Measurements from ENCODE around the gene ZBTB18. TPM values are rescaled to one million over a fixed set of nuclear protein-coding genes. Genes with fewer than 3 reads are reported as not detected.

ZBTB18 gene
- total RNA-seq, 1 experiment from 2014 or later = 8.9 TPM

DNA sequence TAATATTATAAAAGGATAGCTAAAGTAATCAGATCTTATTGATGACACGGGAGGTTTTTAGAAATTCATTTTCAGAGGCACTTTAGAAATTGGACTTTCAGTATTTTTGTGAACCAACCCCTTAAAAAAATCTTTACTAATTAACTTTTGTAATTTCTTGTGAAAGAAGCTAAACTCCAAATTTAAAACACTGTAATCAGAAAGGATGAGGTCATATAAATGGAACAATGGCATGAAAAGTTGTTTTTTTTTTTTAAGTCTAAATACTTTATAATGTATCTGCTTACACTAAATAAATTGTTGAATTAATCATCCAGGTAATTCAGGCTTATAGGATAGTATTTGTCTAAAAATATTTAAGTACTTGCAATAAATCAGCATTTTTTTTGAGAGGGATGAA is 9.0 kb downstream of the ZBTB18 start:
- no peak for DNase-seq (ENCODE audit: extremely low read depth, low read depth)

DNA sequence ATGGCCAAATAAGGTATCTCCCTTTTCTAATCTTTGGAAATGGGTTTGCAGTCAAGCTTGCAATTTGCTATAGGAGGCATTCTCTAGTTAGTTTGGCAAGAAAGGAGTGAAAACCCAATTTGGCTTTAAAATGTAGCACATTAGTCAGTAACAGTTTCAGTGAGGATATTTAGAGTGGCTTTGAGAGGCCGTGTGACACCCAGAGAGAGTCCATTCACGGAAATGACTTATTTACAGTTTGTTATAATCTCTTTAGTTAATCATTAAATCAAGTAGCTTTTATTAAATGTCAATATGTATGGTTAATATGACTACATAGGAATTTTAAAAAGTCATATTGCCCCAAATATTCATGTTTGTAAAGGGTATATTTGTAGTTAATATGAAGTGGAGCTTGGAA is 9.6 kb downstream of the ZBTB18 start:
- no peak for DNase-seq (ENCODE audit: extremely low read depth, low read depth)

DNA sequence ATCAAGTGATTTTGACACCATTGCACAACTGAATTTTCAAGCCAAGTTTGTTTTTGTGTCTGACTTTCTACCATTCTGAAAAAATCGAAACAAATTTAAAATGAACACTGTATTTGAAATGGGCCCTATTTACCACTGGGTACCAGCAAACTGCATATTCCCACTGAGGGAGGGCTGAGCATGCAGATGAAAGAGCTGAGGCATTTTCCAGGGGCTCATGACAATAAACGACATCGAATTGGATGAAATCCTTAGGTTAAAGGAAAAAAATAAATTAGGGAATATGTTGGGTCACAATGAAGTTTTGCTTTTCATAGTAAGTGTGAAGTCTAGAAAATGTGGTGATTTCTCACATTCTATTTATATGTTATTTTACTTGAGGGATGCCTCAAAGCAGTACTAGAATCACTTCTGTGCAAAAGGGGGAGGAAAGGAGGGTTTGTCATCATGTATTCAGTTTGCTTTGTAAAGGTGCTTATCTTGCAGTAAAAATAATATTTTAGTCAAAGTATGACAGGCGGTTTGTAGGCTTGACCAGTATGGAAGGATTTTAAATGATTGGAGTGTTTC is 11.2 kb downstream of the ZBTB18 start:
- no peak for DNase-seq (ENCODE audit: extremely low read depth, low read depth)

DNA sequence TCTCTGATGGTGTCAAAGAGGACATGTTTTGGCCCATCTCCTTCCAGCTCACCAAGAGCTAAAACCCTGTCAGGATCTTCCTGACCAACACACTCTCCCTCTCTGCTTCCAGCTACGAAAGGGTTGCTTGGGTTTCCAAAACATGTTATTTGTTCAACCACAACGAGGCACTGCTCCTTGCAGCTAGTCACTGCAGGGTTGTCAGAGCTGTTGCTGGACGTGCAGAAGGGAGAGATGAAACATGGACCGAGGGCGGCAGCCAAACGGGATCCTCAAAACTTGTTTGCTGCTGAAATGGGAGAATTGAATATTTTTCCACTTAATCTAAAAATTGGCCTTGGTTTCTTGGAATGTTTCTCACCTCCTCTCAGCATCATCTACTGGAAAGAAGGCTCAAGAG is 12.4 kb downstream of the ZBTB18 start:
- no peak for DNase-seq (ENCODE audit: extremely low read depth, low read depth)

DNA sequence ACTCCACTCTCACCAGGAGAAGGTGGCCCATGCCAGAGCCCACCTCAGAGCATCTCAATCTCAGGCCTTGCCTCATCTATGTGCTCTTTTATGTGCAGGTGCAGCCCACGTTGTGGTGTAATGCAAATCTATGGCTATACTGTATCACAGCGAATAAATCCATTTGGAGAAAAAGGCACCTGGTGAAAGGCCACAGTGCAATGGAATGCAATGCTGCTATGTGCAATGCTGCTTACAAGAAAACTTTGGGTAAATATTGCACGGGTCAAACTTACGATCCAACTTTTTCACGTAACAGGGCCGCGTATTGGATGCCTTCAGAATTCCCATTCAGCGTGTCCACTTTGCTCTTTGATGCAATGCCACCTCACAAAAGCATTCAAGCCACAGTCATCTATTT is 13.5 kb downstream of the ZBTB18 start:
- DNase-seq (ENCODE audit: extremely low read depth, low read depth) = no peak

DNA sequence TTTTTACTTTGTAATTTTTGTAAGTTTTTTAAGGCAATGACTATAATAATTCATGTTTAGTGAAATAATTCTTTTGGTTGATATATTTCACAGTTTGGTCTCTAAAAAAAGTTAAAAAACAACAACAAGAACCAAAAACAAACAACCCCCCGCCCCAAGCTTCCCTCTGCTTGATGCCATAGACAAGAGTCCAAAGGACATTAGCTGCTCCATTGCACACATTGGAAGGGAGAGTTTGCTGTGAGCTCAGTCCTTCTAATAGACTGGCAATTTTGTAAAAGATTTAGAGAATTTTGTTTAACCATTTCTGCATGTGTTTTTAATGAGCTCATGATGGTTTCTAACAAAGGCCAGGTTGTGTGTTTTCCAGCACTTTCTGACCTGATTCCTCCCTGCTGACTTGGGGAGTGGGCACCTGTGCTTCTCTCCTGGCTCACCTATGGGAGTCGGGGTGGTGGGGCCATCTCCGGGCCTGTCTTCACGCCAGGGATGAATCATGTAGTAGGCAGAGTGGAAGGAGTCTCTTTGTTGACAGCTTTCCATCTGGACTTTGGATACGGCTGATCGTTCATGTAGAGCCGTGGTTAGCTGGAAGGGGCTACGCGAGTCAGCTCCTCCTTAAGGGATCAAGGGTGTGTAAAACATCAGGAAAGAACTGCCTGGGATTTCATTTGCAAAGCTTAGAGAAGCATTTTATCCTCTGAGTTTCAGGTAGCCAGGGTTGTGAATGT is 14.1 kb downstream of the ZBTB18 start:
- DNase-seq (ENCODE audit: extremely low read depth, low read depth) = no peak

DNA sequence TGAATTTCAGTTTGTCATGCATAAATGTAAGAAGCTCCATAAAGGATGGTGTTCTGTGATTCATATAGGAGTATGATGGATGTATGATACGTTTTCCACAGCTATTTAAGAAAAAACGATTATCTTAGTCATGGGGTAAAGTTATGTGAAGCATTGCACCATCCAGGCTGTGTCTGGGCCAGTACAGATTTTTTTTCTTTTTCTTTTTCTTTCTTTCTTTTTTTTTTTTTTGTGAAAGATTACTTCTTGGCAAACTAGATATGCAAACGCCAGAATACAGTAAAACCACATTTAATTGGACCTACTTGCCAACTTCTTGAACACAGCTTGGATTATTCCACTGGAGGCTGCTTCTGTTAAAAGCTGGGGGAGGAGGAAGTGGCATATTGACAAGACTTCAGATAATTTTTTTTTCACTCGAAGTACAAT is 14.9 kb downstream of the ZBTB18 start:
- DNase-seq (ENCODE audit: extremely low read depth, low read depth) = no peak

DNA sequence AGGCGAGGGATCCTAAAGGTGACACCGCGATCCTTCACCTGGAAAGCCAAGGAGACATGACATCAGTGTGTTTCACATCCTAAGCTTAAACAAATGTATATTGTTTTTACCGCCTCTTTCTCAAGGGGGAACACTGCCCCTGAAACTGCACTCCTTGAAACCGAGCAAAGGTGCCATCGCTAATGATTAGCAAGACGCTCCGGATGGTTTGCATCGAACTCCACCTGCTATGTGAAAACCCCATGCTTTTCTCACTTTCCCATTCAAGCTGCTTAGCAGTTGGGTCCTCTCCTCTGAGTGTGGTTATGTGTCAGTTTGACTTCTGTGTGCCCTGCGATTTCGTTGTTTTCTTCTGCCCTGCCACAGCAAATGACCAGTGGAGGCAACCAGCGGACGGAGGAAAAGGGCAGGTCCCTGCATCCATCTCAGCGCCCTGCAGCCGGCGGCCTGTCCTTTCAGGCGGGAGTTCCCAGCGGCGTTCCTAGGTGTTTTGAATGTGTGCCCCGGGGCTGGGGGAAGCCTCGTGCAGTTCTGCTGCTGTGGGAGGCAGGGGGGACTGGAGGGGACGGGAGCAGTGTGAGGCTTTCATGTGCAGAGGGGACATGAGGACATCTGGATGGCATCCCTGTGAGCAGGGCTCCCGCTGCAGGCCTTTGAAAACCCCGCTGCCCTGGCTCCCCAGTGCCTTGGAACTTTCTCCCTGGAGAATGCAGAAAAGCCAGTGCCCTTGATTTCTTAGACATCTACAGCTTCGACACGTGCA is 16.1 kb downstream of the ZBTB18 start:
- no peak for DNase-seq (ENCODE audit: extremely low read depth, low read depth)

DNA sequence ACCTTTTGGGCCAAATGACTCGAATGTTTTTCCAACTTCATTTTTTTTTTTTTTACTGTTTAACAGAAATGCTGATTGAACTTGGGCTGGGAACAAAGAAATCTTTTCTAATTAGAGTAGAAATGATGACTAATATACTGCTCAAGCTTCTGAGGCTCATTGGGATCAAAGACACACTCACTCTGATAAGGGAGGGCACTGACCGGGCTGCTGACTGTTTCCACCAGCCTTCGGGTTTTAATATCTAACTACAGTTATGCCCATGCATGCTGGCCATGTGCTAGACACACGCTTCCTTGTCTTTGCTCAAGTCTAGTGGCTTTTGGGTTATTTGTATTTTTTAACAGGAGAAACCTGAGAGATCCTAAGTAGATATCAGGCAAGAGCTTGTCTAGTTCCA is 16.8 kb downstream of the ZBTB18 start:
- DNase-seq (ENCODE audit: extremely low read depth, low read depth) = no peak

DNA sequence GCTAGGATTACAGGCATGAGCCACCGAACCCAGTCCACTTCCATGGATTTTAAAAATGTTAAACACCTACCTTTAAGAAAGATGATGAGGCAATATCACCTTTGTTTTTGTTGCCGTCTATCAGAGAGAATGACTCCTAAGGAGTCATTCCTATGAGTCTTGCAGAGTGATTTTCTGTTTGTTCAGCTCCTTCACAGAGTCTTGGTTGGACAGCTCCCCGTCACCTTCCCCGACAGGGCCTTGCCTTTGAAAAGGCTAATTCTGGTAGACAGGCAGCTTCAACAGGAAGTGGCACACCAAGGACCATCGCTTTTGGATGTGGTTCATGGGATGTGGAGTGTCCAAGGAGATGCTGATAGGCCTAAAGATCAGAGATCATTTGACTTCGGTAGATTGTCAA is 17.5 kb downstream of the ZBTB18 start:
- no peak for DNase-seq (ENCODE audit: extremely low read depth, low read depth)

DNA sequence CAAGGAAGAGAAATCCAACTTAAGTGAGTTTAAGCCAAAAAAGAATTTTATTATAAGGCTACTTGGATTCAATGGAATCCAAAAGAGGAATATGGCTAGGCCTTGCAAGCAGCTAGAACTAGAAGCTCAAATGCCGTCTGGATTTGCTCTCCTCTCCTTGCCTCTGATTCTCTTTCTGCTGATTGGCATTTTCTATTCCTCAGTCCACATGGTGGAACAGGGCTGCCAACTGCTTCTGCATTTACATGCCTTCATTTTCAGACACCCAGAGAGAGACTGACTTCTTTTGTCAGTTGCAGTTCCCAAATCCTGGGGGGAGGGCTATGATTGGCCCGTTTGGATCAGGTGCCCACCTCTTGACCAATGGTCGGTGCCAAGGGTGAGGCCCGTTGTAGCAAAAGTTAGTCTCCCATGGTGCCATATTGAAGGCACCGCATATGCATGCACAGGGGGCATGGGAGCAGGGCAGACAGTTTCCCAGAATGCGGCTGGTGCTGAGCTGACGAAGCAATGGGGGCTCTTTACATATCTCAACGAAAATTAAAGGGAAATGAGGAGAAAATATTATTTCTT is 18.3 kb downstream of the ZBTB18 start:
- no peak for DNase-seq (ENCODE audit: extremely low read depth, low read depth)

DNA sequence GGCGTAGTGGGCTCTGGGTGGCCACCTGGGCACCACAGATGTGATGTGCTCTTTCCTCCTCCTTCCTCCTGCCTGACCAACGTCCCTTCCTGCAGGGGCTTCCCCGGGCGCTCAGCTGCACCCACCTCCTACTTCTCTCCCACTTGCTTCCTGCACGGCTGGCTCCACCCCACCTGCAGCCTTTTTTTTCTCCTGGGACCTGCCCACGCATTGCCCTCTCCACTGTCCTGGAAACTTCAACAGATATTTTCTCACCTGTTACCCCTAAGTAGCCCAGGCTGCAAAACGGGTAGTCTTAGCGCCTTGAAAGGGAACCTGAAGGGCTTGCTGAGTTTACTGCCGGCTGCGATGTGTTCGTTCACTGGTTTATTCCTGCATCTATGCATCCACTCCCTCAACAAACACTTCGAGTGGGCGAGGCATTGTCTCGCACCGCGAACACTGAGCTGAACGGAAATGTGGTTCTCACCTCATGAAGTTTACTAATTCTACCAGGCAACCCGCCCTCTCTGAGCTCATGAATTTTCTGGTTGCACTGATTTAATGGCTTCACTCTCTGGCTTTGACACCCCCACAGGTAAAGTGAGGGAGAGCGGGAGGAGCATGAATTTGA is 23.6 kb downstream of the ZBTB18 start:
- no peak for DNase-seq (ENCODE audit: extremely low read depth, low read depth)

DNA sequence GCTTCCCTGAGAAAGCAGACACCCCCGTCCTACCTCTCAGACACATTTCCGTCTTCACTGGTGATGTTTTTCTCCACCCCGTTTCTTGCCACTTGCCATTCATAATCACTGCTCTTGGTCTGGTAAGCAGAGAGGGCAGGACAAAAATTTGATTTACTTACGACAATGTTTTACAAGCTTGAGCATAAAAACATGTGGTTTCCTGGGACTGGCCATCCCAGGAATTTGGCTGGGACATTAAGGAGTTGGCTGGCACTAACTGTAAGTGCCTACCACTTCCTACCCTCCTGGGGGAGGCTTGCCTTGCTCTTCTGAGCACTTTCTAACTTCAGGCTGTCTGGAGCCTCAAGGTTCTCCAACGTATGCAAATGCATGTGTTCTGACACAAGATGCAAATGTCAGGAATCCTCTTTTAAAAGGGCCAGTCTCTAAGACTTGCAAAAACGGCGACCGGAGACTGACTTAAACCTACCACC is 24.2 kb downstream of the ZBTB18 start:
- no peak for DNase-seq (ENCODE audit: extremely low read depth, low read depth)

DNA sequence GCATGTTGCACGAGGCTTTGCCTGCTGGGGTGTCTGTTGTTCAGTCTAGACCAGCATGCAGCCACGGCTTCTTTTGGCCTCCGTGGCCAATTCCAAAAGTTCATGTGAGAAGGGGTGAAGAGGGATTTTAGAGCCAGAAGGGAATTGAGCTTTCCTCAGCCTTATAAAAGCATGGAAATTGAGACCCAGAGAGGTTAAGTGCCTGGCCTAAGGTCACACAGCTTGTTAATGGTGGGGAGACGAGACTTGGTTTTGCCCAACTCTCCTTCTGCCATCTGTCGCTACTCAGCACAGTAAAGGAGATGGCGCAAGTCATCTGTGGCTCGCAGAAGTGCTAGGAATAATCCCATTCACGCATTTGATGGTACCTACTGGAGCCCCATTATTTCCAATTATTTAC is 25.7 kb downstream of the ZBTB18 start:
- no peak for DNase-seq (ENCODE audit: extremely low read depth, low read depth)

DNA sequence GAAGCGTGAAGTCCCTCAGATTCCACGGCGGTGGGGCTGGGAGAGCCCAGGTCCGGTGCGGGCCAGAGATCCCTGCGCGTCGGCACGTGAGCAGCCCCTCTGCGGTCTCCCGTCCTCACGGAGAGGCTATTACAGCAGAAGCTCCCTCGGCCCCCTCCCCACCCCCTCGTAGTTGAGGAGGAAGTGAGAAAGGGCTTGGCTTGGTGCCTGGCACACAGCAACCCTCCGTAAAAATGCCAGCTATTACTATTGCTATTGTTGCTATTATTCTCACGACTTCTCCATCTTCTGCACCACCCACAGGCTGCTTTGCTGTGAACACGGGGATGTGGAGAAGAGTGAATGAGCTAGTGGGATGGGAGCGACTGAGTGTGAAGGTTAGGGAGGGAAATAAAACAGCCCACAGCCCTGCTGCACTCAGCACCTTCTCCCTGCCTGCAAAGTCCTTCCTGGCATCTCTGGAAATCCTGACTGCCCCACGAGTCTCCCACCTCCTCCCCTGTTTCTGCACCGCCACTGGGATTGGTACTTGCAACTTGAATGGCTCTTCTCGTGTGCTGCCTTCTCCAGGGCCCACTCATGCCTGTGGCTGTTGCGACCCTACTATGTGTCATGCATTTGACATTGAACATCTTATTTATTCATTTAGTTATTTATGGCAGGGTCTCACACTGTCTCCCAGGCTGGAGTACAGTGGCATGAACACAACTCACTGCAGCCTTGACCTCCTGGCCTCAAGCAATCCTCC is 26.6 kb downstream of the ZBTB18 start:
- DNase-seq (ENCODE audit: extremely low read depth, low read depth) = no peak

DNA sequence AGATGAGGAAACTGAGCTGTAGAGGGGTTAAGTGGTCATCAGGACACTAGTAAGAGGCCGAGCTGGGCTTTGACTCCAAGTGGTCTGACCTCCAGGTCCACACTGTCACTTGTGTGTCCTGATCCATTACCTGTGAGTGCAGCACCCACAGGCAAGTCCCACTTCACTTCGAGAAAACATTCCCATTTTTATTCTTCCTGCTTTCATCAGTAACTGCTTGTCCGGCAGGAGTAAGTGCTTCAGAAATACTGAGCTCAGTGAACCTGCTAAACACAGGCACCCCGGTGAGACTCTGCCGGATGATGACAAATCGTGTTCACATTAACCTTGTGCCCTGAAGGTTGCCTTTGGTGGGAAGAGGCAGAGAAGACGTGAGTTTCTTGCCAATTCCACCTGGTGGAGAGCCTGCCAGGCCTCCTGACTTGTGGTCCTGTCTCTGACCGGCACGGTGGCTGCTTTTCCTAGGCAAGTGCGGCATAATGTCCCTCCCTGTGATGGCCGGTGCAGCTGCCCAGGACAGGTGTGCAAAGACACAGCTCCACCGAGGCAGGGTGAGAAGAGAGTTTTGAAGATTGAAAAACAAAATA is 29.4 kb downstream of the ZBTB18 start:
- DNase-seq (ENCODE audit: extremely low read depth, low read depth) = no peak

DNA sequence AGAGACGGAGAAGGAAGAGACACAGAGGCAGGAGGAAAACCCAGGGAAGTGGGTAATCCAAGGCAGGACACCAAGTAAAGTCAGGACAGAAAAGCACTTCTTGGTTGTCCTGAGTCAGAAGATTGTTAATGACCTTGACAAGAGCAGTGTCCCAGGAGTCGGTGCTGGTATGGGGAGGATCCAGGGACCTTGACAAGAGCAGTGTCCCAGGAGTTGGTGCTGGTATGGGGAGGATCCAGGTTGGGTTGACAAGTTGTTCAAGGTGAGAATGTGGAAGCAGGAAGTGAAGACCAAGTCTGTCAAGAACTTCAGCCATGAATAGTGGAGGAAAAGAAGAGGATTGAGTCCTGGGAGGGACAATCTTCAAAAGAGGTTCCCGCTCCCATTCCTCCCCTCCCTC is 31.9 kb downstream of the ZBTB18 start:
- no peak for DNase-seq (ENCODE audit: extremely low read depth, low read depth)

DNA sequence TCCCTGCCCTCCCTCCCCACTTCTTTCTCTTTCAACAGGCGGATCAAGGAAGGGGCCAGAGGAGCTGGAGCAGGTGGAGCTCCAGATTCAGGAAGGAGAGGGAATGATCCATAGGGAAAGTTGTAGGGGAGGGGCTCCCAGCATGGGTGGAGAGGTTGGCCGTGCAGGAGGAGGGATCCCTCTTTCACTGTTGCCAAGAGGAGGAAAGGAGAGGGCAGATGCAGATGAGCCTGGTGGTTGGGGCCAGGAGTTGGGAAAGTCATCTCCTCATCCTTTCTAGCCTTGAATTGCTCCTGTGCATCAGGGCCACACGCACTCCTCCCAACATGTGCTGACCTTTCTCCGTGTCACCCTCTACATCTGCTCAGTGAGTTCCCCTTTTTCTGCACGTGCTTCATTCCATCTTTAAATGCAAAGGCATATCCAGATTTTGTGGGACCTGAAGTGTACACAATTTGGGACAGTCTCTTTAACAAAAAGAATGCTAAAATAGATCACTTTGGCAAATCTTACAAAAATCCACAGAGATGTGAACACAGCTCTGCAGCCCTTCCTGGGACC is 32.4 kb downstream of the ZBTB18 start:
- no peak for DNase-seq (ENCODE audit: extremely low read depth, low read depth)

DNA sequence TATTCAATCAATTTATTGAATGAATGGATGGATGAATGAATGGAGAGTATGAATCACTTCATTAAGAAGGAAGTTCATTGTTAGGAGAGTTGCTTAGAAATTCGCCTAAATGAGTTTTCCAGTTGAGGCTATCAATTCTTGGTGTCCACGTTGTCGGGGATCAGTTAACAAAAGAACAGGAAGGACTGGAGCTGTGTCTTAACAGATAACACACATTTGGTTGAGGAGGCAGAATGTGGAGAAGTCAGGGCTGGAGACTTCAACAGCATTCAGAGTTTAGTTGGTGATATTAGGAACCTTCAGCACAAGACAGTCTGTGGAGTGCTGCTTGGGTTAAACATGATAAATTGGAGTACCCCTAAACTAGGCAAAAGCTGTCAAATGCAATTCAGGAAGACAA is 33.7 kb downstream of the ZBTB18 start:
- DNase-seq (ENCODE audit: extremely low read depth, low read depth) = no peak

DNA sequence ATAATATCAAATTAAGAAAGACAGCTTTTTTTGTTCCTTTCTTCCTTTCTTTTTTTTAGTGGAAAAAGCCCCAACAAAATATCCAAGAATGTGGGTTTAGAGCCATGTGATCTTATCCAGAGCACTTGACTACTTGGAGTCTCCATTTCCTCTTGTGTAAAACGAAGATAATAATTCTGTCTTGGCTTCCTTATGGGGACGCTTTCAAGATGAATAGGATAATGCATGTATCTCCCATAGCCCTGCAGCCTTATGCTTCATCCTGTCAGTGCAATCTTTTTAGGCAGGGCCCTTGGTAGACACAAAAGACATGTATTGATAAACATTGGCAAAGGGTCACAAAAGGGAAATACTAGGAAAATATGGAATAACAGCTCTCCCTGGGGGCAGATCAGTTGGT is 34.8 kb downstream of the ZBTB18 start:
- no peak for DNase-seq (ENCODE audit: extremely low read depth, low read depth)
